Nephron progenitor cell (in vitro differentiated cells): ENCODE measurements around the gene TRAM2.

ENCODE experiments used
- DNase-seq: peaks from one replicate; pipeline ENCODE4 v3.0.0; 2021
- H3K27ac Mint-ChIP-seq: 2 replicates; pipeline ENCODE4 v1.8.0; 2021; ENCODE audit warnings: mild to moderate bottlenecking, moderate library complexity, mixed read lengths
- H3K27me3 Mint-ChIP-seq: 2 replicates; pipeline ENCODE4 v1.8.0; 2021; ENCODE audit warnings: mild to moderate bottlenecking, low read depth, mixed read lengths; ENCODE audit not compliant: poor library complexity
- H3K36me3 Mint-ChIP-seq: 2 replicates; pipeline ENCODE4 v1.8.0; 2021; ENCODE audit warnings: low read depth, mixed read lengths
- H3K4me1 Mint-ChIP-seq: 2 replicates; pipeline ENCODE4 v1.8.0; 2021; ENCODE audit warnings: mixed read lengths
- H3K4me3 Mint-ChIP-seq: 2 replicates; pipeline ENCODE4 v1.8.0; 2021; ENCODE audit warnings: mild to moderate bottlenecking, moderate library complexity, mixed read lengths
- H3K9me3 Mint-ChIP-seq: 2 replicates; pipeline ENCODE4 v1.8.0; 2021; ENCODE audit warnings: mild to moderate bottlenecking, moderate library complexity, mixed read lengths
- CTCF ChIP-seq: fragments of 200-600 bp; sonication (generic); IDR thresholded peaks from 2 replicates; pipeline ENCODE4 v1.5.0; 2021; ENCODE audit warnings: antibody characterized with exemption

TRAM2 gene

GRCh38 chr6:52538901-52539354 lies 37.9 kb downstream of the TRAM2 start:
- Mint-ChIP-seq H3K36me3 (peaks cover 13% of the 10 kb centered on the region), H3K9me3 (no peaks in the 10 kb centered on the region), H3K27me3 (no peaks in the 10 kb centered on the region), H3K27ac (no peak overlapping the region), H3K4me3 (no peak overlapping the region), H3K4me1 (peaks cover 60% of the 10 kb centered on the region)
- no peak for DNase-seq
- TF ChIP-seq CTCF: no peak

- Mint-ChIP-seq H3K27ac (no peak overlapping the region), H3K9me3 (no peaks in the 10 kb centered on the region), H3K27me3 (no peaks in the 10 kb centered on the region), H3K4me3 (no peak overlapping the region), H3K4me1 (peaks cover 54% of the 10 kb centered on the region), H3K36me3 (peaks cover 18% of the 10 kb centered on the region)
- TF ChIP-seq CTCF: no peak
- no peak for DNase-seq
Measured at GRCh38 chr6:52538252-52538900, 38.5 kb downstream of the TRAM2 start.

- Mint-ChIP-seq H3K36me3 (peaks cover 25% of the 10 kb centered on the region), H3K4me3 (no peak overlapping the region), H3K9me3 (no peaks in the 10 kb centered on the region), H3K4me1 (peaks cover 51% of the 10 kb centered on the region), H3K27me3 (no peaks in the 10 kb centered on the region), H3K27ac (no peak overlapping the region)
- DNase-seq: no peak
- no peak for TF ChIP-seq CTCF
Measured at GRCh38 chr6:52537001-52537753, 39.7 kb downstream of the TRAM2 start.

- Mint-ChIP-seq H3K9me3 (no peaks in the 10 kb centered on the region), H3K27ac (no peak overlapping the region), H3K27me3 (no peaks in the 10 kb centered on the region), H3K4me1 (peaks cover 51% of the 10 kb centered on the region), H3K4me3 (no peak overlapping the region), H3K36me3 (peaks cover 25% of the 10 kb centered on the region)
- TF ChIP-seq CTCF: no peak
- no peak for DNase-seq
Measured at GRCh38 chr6:52536424-52536916, 40.4 kb downstream of the TRAM2 start.

GRCh38 chr6:52535711-52536423 lies 41.0 kb downstream of the TRAM2 start:
- no peaks in the 10 kb centered on the region for H3K9me3 Mint-ChIP-seq

More at GRCh38 chr6:52535711-52536423, 41.0 kb downstream of the TRAM2 start:
- no peaks in the 10 kb centered on the region for H3K27me3 Mint-ChIP-seq
- H3K36me3 Mint-ChIP-seq: peaks cover 25% of the 10 kb centered on the region
- DNase-seq: no peak
- no peak overlapping the region for H3K27ac Mint-ChIP-seq
- no peak for TF ChIP-seq CTCF
- peaks cover 51% of the 10 kb centered on the region for H3K4me1 Mint-ChIP-seq
- no peak overlapping the region for H3K4me3 Mint-ChIP-seq
